ENCODE results near the gene OR7C1. TPM values are rescaled to one million over a fixed set of nuclear protein-coding genes. Genes with fewer than 3 reads are reported as not detected.
"Not testable (repeated sequence)": the region's sequence is repeated elsewhere in the genome, so short reads cannot be mapped to it uniquely, and the experiment has no call there.

OR7C1 gene
- total and polyA plus RNA-seq, 11 donors = 0.02 to 0.28 (median 0.17) TPM; not detected in 8

DNA sequence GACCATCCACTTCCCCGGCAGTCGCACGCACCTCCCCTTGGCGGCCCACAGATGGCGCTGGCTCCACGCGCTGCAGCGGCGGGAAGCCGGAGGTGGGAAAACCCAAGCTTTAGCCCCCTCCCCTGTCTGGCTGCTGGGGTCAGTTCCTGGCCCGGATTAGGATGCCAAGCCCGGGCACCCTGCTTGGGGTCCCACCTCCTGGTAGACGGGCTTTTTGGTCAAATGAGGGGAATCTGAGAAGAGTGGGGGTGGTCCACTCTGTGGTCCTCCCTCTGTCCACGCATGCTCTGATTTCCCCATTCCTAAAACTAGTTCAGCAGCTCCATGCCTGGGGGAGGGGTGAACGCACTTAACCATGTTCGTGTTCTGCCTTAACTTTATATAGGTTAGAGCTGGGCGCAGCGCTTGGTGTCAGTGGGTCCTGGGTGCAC is 48.5 kb downstream of the OR7C1 start:
- WGBS, 4 donors = 18 to 27% (median 19%) methylated on average over 15 to 18 of the region's 18 CpGs
- no peak overlapping the region for H3K27ac ChIP-seq
- H3K4me3 ChIP-seq = no peak overlapping the region
- peak in 4 of 5 donors; percentile 28 to 71 (median 35) for DNase-seq
- H3K9me3 ChIP-seq = peaks cover 0 to 6% (median 0%) of the 10 kb centered on the region in 12 donors
- no peaks in the 10 kb centered on the region for H3K36me3 ChIP-seq
- peak in 1 of 4 donors; percentile 15 for ATAC-seq
- TF ChIP-seq CTCF (IDR thresholded peaks at IDR 0.05) = peak; percentile 24 to 72 (median 46)
- TF ChIP-seq POLR2A (IDR thresholded peaks at IDR 0.05) = no peak
- H3K27me3 ChIP-seq = peaks cover 0 to 16% (median 5%) of the 10 kb centered on the region in 9 donors
- intact Hi-C loops (cut with DNase I) = loop anchor here in 3 of 10 donors (1.0 to 10.0 kb wide), 3 partner anchors 98 to 102 kb away; partner anchors contain the start of gene OR7A17 (in 2 of the 3)
- peaks cover 0 to 41% (median 0%) of the 10 kb centered on the region in 12 donors for H3K4me1 ChIP-seq

- H3K4me3 ChIP-seq, H3K9me3 ChIP-seq, H3K36me3 ChIP-seq: not testable (repeated sequence)
- H3K4me1 ChIP-seq = peaks cover 0 to 41% (median 0%) of the 10 kb centered on the region in 12 donors
- peak; percentile 17 to 91 (median 87) for ATAC-seq
- intact Hi-C loops (cut with DNase I) = loop anchor here in 2 of 10 donors (5.0 to 10.0 kb wide), 2 partner anchors 100 to 102 kb away; partner anchors contain the start of gene OR7A17 (in 2 of the 2)
- peaks cover 0 to 16% (median 5%) of the 10 kb centered on the region in 9 donors for H3K27me3 ChIP-seq
- DNase-seq = peak in 4 of 5 donors; percentile 40 to 56 (median 48)
- peak overlapping the region in 2 of 12 donors; percentile 24 to 76 for H3K27ac ChIP-seq
- WGBS, 4 donors = 51 to 59% (median 54%) methylated on average over 8 to 9 of the region's 11 CpGs
Observed at GRCh38 chr19:14785102-14785793, 49.7 kb downstream of the OR7C1 start.

DNA sequence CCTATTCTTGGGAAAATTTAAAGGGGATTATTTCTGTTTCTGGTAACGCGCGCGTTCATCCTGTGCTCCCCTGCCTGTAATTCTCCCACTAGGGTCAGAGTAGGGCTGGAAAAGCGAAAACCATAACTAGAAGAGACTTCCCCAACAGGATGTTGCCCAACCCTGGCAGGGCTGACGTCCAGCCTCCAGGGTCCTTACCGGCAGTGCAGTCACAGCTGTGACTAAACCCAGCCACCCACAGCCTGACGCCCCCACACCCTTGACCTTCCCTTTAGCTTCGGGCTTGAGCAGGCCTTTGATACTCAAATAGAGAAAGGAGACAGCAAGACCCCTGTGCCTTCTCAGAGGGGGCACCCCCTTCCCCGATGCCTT is 50.3 kb downstream of the OR7C1 start:
- H3K9me3 ChIP-seq, H3K4me3 ChIP-seq, H3K36me3 ChIP-seq: not testable (repeated sequence)
- WGBS, 4 donors = 45 to 55% (median 49%) methylated on average over 9 of the region's 10 CpGs
- Histone ChIP-seq H3K4me1 (peaks cover 0 to 41% (median 0%) of the 10 kb centered on the region in 12 donors), H3K27me3 (peaks cover 0 to 16% (median 5%) of the 10 kb centered on the region in 9 donors), H3K27ac (peak overlapping the region in 1 of 12 donors; percentile 76)
- DNase-seq (peak; percentile 59 to 82 (median 66)), ATAC-seq (peak; percentile 66 to 91 (median 88))
- intact Hi-C loops (cut with DNase I) = loop anchor here in 2 of 10 donors (5.0 to 10.0 kb wide), 2 partner anchors 100 to 103 kb away; partner anchors contain the start of gene OR7A17 (in 2 of the 2)

DNA sequence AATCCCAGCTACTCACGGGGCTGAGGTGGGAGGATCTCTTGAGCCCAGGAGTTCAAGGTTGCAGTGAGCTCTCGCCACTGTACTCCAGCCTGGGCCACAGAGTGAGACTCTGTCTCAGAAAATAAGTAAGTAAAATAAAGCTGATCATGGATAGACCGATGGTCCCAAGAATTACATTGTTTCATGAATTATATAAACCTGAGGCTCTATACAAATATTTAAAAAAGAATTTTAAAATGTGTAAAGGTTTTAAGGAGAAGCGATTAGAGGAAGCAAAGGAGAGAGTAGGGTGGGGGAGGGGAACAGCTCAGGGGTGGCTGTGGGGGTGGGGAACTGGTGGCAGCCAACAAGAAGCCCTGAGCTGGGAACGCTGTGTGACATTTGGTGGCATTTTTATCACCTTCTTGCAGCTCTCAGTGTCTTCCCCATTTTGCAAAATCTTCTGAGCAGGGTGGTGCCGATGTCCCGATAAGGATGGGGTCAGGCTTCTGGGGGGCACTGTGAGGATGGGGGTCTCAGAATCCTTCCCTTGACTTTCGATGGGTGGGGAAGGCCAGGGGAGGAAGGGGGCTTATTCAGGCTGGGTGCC is 51.5 kb downstream of the OR7C1 start:
- peaks cover 0 to 16% (median 5%) of the 10 kb centered on the region in 9 donors for H3K27me3 ChIP-seq
- H3K4me3 ChIP-seq, DNase-seq, H3K9me3 ChIP-seq, H3K36me3 ChIP-seq: not testable (repeated sequence)
- intact Hi-C loops (cut with DNase I) = loop anchor here in 1 of 10 donors (10.0 kb wide), 1 partner anchor 101 kb away; the partner anchor contains the start of gene OR7A17
- peak overlapping the region in 1 of 12 donors; percentile 79 for H3K27ac ChIP-seq
- ATAC-seq = peak in 1 of 4 donors; percentile 35
- WGBS, 4 donors = 54 to 66% (median 59%) methylated on average over 8 of the region's 8 CpGs
- peaks cover 0 to 41% (median 0%) of the 10 kb centered on the region in 12 donors for H3K4me1 ChIP-seq

DNA sequence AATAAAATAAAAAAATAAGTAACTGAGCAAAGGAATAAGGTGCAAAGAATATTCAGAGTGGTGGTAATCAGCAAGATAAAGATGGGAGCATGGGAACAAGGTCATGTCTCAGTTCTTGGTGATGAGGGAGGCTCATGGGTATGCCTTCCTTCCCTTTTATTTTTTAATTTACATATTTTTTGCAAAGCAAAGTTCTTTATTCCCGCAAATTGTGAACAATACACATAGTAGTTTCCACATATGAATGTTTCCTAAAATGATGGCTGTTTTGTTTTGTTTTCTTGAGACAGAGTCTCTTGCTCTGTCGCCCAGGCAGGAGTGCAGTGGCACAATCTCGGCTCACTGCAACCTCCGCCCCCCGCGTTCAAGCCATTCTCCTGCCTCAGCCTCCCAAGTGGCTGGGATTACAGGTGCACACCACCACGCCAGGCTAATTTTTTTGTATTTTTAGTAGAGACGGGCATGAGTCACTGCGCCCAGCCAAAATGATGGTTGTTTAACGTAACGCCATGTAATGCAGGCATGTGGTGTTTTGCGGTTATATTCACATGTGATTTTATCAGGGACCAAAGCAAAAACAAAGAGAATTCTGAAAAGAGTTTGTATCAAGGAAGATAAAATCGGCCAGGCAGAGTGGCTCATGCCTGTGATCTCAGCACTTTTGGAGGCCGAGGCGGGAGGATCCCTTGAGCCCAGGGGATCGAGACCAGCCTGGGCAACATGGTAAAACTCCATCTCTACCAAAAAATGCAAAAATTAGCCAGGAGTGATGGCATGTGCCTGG is 52.2 kb downstream of the OR7C1 start:
- intact Hi-C loops (cut with DNase I) = loop anchor here in 1 of 10 donors (10.0 kb wide), 1 partner anchor 102 kb away; the partner anchor contains the start of gene OR7A17
- H3K4me3 ChIP-seq = no peak overlapping the region
- no peaks in the 10 kb centered on the region for H3K36me3 ChIP-seq
- H3K4me1 ChIP-seq = peaks cover 0 to 41% (median 0%) of the 10 kb centered on the region in 12 donors
- WGBS, 4 donors = 87 to 89% (median 89%) methylated on average over 16 of the region's 16 CpGs
- no peak for ATAC-seq
- H3K27me3 ChIP-seq = peaks cover 0 to 16% (median 5%) of the 10 kb centered on the region in 9 donors
- H3K27ac ChIP-seq = peak overlapping the region in 1 of 12 donors; percentile 79
- TF ChIP-seq POLR2A (IDR thresholded peaks at IDR 0.05) (no peak), CTCF (IDR thresholded peaks at IDR 0.05) (no peak)
- H3K9me3 ChIP-seq = no peaks in the 10 kb centered on the region
- DNase-seq = no peak

- 87 to 92% (median 89%) methylated on average over 17 of the region's 17 CpGs for WGBS, 4 donors
- intact Hi-C loops (cut with DNase I) = loop anchor here in 1 of 10 donors (10.0 kb wide), 1 partner anchor 103 kb away; the partner anchor contains the start of gene OR7A17
- peaks cover 0 to 20% (median 5%) of the 10 kb centered on the region in 9 donors for H3K27me3 ChIP-seq
- H3K9me3 ChIP-seq, H3K4me3 ChIP-seq, DNase-seq, H3K36me3 ChIP-seq, ATAC-seq: not testable (repeated sequence)
- peak overlapping the region in 1 of 12 donors; percentile 79 for H3K27ac ChIP-seq
- H3K4me1 ChIP-seq = peaks cover 0 to 34% (median 0%) of the 10 kb centered on the region in 12 donors
Observed at GRCh38 chr19:14781713-14782536, 53.1 kb downstream of the OR7C1 start.

- Histone ChIP-seq H3K27me3 (peaks cover 0 to 20% (median 2%) of the 10 kb centered on the region in 9 donors), H3K4me1 (peaks cover 0 to 25% (median 0%) of the 10 kb centered on the region in 12 donors)
- not testable (repeated sequence) for H3K4me3 ChIP-seq, DNase-seq, H3K36me3 ChIP-seq, H3K9me3 ChIP-seq, ATAC-seq, H3K27ac ChIP-seq
- 61 to 80% (median 72%) methylated on average over 14 of the region's 14 CpGs for WGBS, 4 donors
- intact Hi-C loops (cut with DNase I) = loop anchor here in 1 of 10 donors (10.0 kb wide), 1 partner anchor 104 kb away; the partner anchor contains the start of gene OR7A17
Observed at GRCh38 chr19:14780622-14781225, 54.3 kb downstream of the OR7C1 start.

Measured in heart left ventricle (tissue), 16 donors.